SK-N-SH (cell line): ENCODE results near the gene MRPS23. TPM values are rescaled to one million over a fixed set of nuclear protein-coding genes. Genes with fewer than 3 reads are reported as not detected.

Source experiments
- CTCF ChIA-PET: fragments of 300-600, 350-600 bp; formaldehyde crosslinking; extraction: SDS; loops from one replicate; lab custom pipeline; 2021; lab: Yijun Ruan, JAX
- POLR2A ChIA-PET: fragments of 350-600 bp; sonication (Branson Sonifier 250); formaldehyde crosslinking; extraction: SDS; loops from one replicate; lab custom pipeline; 2020; ENCODE audit warnings: antibody characterized with exemption, inconsistent platforms; lab: Yijun Ruan, JAX
- DNase-seq: peaks from one replicate; pipeline ENCODE4 v3.0.0; 2012
- H2AFZ ChIP-seq: fragments of 200-600 bp; sonication (generic); 2 replicates; pipeline ENCODE4 v1.8.1; 2016; ENCODE audit warnings: antibody characterized with exemption, mild to moderate bottlenecking, low read depth
- H3F3A ChIP-seq: fragments of 200-600 bp; sonication (generic); replicated peaks from 2 replicates; pipeline ENCODE3; 2016; ENCODE audit warnings: antibody characterized with exemption, mild to moderate bottlenecking; ENCODE audit not compliant: insufficient read depth
- H3K27ac ChIP-seq, 2 experiments: fragments of 200-500 bp in 1 of 2; fragments of 200-600 bp in 1 of 2; sonication (Bioruptor generic) in 1 of 2; sonication (generic), shearing (Covaris generic) in 1 of 2; 2 replicates each; pipeline versions ENCODE4 v1.5.1 to v1.6.1; 2014 to 2016; ENCODE audit warnings: low read depth in 2 of 2, inconsistent platforms in 1 of 2, low read length in 1 of 2, mild to moderate bottlenecking in 1 of 2, mixed read lengths in 1 of 2
- H3K27me3 ChIP-seq: fragments of 200-600 bp; sonication (generic), shearing (Covaris generic); 2 replicates; pipeline ENCODE4 v1.6.1; 2016; ENCODE audit warnings: mixed run types; ENCODE audit not compliant: insufficient read depth
- H3K36me3 ChIP-seq, 2 experiments: fragments of 200-500 bp in 1 of 2; fragments of 200-600 bp in 1 of 2; sonication (Bioruptor generic) in 1 of 2; sonication (generic) in 1 of 2; replicated peaks in 1 of 2; 2 replicates each; pipeline versions ENCODE3 to v1.5.1; 2014 to 2016; ENCODE audit warnings: low read length in 1 of 2, mild to moderate bottlenecking in 1 of 2; ENCODE audit not compliant: insufficient read depth in 2 of 2, control insufficient read depth in 1 of 2
- H3K4me1 ChIP-seq, 2 experiments: fragments of 200-500 bp in 1 of 2; fragments of 200-600 bp in 1 of 2; sonication (Bioruptor generic) in 1 of 2; sonication (generic), shearing (Covaris generic) in 1 of 2; 2 replicates each; pipeline versions ENCODE4 v1.5.1 to v1.6.1; 2014 to 2016; ENCODE audit warnings: low read depth in 1 of 2, low read length in 1 of 2, mixed run types in 1 of 2; ENCODE audit not compliant: insufficient read depth in 2 of 2, control insufficient read depth in 1 of 2
- H3K4me2 ChIP-seq: fragments of 200-600 bp; sonication (generic), shearing (Covaris generic); 2 replicates; pipeline ENCODE4 v1.6.1; 2017; ENCODE audit warnings: mixed run types
- H3K4me3 ChIP-seq, 2 experiments: fragments of 200-500 bp in 1 of 2; fragments of 200-600 bp in 1 of 2; sonication (Bioruptor generic) in 1 of 2; sonication (generic), shearing (Covaris generic) in 1 of 2; 2 replicates each; pipeline versions ENCODE4 v1.5.1 to v1.8.1; 2014 to 2016; ENCODE audit warnings: low read depth in 2 of 2, inconsistent platforms in 1 of 2, low read length in 1 of 2, mild to moderate bottlenecking in 1 of 2, mixed read lengths in 1 of 2, moderate library complexity in 1 of 2
- H3K79me2 ChIP-seq: fragments of 200-600 bp; sonication (generic); 2 replicates; pipeline ENCODE4 v1.8.1; 2017; ENCODE audit warnings: mild to moderate bottlenecking; ENCODE audit not compliant: insufficient read depth
- H3K9ac ChIP-seq: fragments of 200-600 bp; sonication (generic); 2 replicates; pipeline ENCODE4 v1.6.1; 2017; ENCODE audit warnings: mixed run types
- H3K9me2 ChIP-seq: fragments of 200-600 bp; sonication (generic); 2 replicates; pipeline ENCODE4 v1.6.1; 2017; ENCODE audit warnings: mixed run types
- H3K9me3 ChIP-seq: fragments of 200-600 bp; sonication (generic); 2 replicates; pipeline ENCODE4 v1.6.1; 2017; ENCODE audit warnings: mixed run types, mild to moderate bottlenecking, moderate library complexity
- H4K20me1 ChIP-seq: fragments of 200-600 bp; sonication (generic); 2 replicates; pipeline ENCODE4 v1.6.1; 2017; ENCODE audit warnings: mild to moderate bottlenecking, mixed run types; ENCODE audit not compliant: insufficient read depth
- CHD2 ChIP-seq: fragments of 150-350 bp; IDR thresholded peaks from 2 replicates; pipeline ENCODE4 v1.6.1; 2018; ENCODE audit warnings: low read length; ENCODE audit not compliant: partially characterized antibody
- ELF1 ChIP-seq: IDR thresholded peaks from 2 replicates; pipeline ENCODE4 v1.4.0; 2012
- EP300 ChIP-seq, 2 experiments: IDR thresholded peaks; 2 replicates each; pipeline versions ENCODE4 v1.4.0 to v1.6.1; 2012; ENCODE audit warnings: borderline replicate concordance in 1 of 2, low read depth in 1 of 2, low read length in 1 of 2
- FOXJ3 ChIP-seq: sonication (generic); formaldehyde crosslinking; IDR thresholded peaks from 2 replicates; pipeline ENCODE4 v1.5.1; 2020; ENCODE audit warnings: mild to moderate bottlenecking, missing genetic modification reagents
- FOXM1 ChIP-seq: IDR thresholded peaks from 2 replicates; pipeline ENCODE4 v1.4.0; 2012; ENCODE audit warnings: low read depth, mild to moderate bottlenecking
- GABPA ChIP-seq: IDR thresholded peaks from 2 replicates; pipeline ENCODE4 v1.4.0; 2012; ENCODE audit warnings: low read depth, mild to moderate bottlenecking
- IRF3 ChIP-seq: fragments of 150-350 bp; IDR thresholded peaks from 2 replicates; pipeline ENCODE4 v1.6.1; 2016; ENCODE audit warnings: mild to moderate bottlenecking, low read depth, low read length
- JUND ChIP-seq: IDR thresholded peaks from 2 replicates; pipeline ENCODE4 v1.4.0; 2012
- MEF2A ChIP-seq: IDR thresholded peaks from 2 replicates; pipeline ENCODE4 v1.4.0; 2012; ENCODE audit warnings: low read depth, borderline replicate concordance
- NFIC ChIP-seq: IDR thresholded peaks from 2 replicates; pipeline ENCODE4 v1.4.0; 2012; ENCODE audit warnings: borderline replicate concordance
- POLR2AphosphoS5 ChIP-seq: IDR thresholded peaks from 2 replicates; pipeline ENCODE4 v1.6.1; 2012; ENCODE audit warnings: low read depth, low read length
- RCOR1 ChIP-seq: fragments of 150-350 bp; IDR thresholded peaks from 2 replicates; pipeline ENCODE4 v1.6.1; 2017; ENCODE audit warnings: antibody characterized with exemption, low read length
- RFX5 ChIP-seq: IDR thresholded peaks from 2 replicates; pipeline ENCODE4 v1.6.1; 2012; ENCODE audit warnings: mild to moderate bottlenecking, improper control_type of control experiment, low read length
- RXRA ChIP-seq: IDR thresholded peaks from 2 replicates; pipeline ENCODE4 v1.4.0; 2012; ENCODE audit warnings: low read depth, mild to moderate bottlenecking, borderline replicate concordance
- SIN3A ChIP-seq: IDR thresholded peaks from 2 replicates; pipeline ENCODE4 v1.6.1; 2012; ENCODE audit warnings: low read depth, mild to moderate bottlenecking, low read length, moderate library complexity, borderline replicate concordance
- TAF1 ChIP-seq: IDR thresholded peaks from 2 replicates; pipeline ENCODE4 v1.6.1; 2012; ENCODE audit warnings: low read depth, mild to moderate bottlenecking, low read length, moderate library complexity, borderline replicate concordance
- TCF12 ChIP-seq: IDR thresholded peaks from 2 replicates; pipeline ENCODE4 v1.4.0; 2012
- TEAD4 ChIP-seq: IDR thresholded peaks from 2 replicates; pipeline ENCODE4 v1.4.0; 2012; ENCODE audit warnings: mild to moderate bottlenecking, borderline replicate concordance; ENCODE audit not compliant: insufficient read depth
- USF1 ChIP-seq: IDR thresholded peaks from 2 replicates; pipeline ENCODE4 v1.4.0; 2012; ENCODE audit warnings: low read depth, borderline replicate concordance
- WGBS: methylation state at CpG from one replicate; pipeline ENCODE4 v1.1.6; 2017; ENCODE audit warnings: low lambda C conversion rate; 5-methylcytosine and 5-hydroxymethylcytosine counted together
- polyA plus RNA-seq, 3 experiments: library from polyadenylated mRNA; depleted of rRNA; stranded (reverse); fragments of >200 nt; gene quantifications; 2 replicates each; pipeline ENCODE4 v1.2.3, GENCODE V29; 2012

The MRPS23 gene
- polyA plus RNA-seq, 1 of the 3 experiments (the other 2 are of a cell fraction) = 105 TPM

GRCh38 chr17:57886020-57886419, 36.2 kb upstream of the MRPS23 start:
- H3K4me1 ChIP-seq = peaks cover 32 to 37% of the 10 kb centered on the region in 2 experiments
- peaks cover 75% of the 10 kb centered on the region for H3K79me2 ChIP-seq
- H3K4me3 ChIP-seq = no peak overlapping the region
- no peak overlapping the region for H2AFZ ChIP-seq
- H3K9ac ChIP-seq = no peak overlapping the region
- WGBS = 93% methylated on average over 4 of the region's 4 CpGs
- no peak overlapping the region for H3K27ac ChIP-seq
- DNase-seq = no peak
- H3K36me3 ChIP-seq = peaks cover 12 to 13% of the 10 kb centered on the region in 2 experiments
- H3K9me3 ChIP-seq = no peaks in the 10 kb centered on the region
- no peak for TF ChIP-seq CHD2
- H3F3A ChIP-seq = peaks cover 23% of the 10 kb centered on the region
- CTCF ChIA-PET = interaction anchor here (1.0 to 2.1 kb wide), 5 partner anchors 13 to 116 kb away, joined by 3 to 5 read pairs (median 4); no protein-coding TSS in a partner anchor
- no peaks in the 10 kb centered on the region for H4K20me1 ChIP-seq
- H3K9me2 ChIP-seq = no peaks in the 10 kb centered on the region
- H3K27me3 ChIP-seq = no peaks in the 10 kb centered on the region
- H3K4me2 ChIP-seq = no peak overlapping the region
- POLR2A ChIA-PET = no interaction called here

GRCh38 chr17:57885148-57885915, 35.5 kb upstream of the MRPS23 start:
- Histone ChIP-seq H3K9me2 (no peaks in the 10 kb centered on the region), H3K27me3 (no peaks in the 10 kb centered on the region), H3K36me3 (peaks cover 12 to 13% of the 10 kb centered on the region in 2 experiments), H3K79me2 (peaks cover 71% of the 10 kb centered on the region), H3F3A (peaks cover 24% of the 10 kb centered on the region), H3K9ac (no peak overlapping the region), H3K9me3 (no peaks in the 10 kb centered on the region), H2AFZ (no peak overlapping the region), H4K20me1 (no peaks in the 10 kb centered on the region), H3K4me1 (peaks cover 27 to 35% of the 10 kb centered on the region in 2 experiments), H3K4me3 (no peak overlapping the region)
- 96% methylated on average over 66 of the region's 67 CpGs for WGBS
- CTCF ChIA-PET = interaction anchor here (1.0 to 2.1 kb wide), 5 partner anchors 14 to 117 kb away, joined by 3 to 5 read pairs (median 4); no protein-coding TSS in a partner anchor
- POLR2A ChIA-PET = no interaction called here
- no peak for DNase-seq
- TF ChIP-seq FOXJ3 (no peak), FOXM1 (no peak), TEAD4 (no peak), POLR2AphosphoS5 (no peak)
- TF ChIP-seq, all 33 proteins: peak for 0
- H3K27ac ChIP-seq = no peak overlapping the region
- H3K4me2 ChIP-seq = no peak overlapping the region

- H2AFZ ChIP-seq = no peak overlapping the region
- H3K27ac ChIP-seq = peak overlapping the region; percentile 77 to 100
- peak overlapping the region; percentile 31; the same call in 1 of the 2 replicates for H3K9ac ChIP-seq
- no peaks in the 10 kb centered on the region for H3K9me3 ChIP-seq
- peaks cover 36% of the 10 kb centered on the region for H3F3A ChIP-seq
- H3K4me2 ChIP-seq = peak overlapping the region; percentile 53
- no peaks in the 10 kb centered on the region for H3K27me3 ChIP-seq
- DNase-seq = no peak
- POLR2A ChIA-PET = no interaction called here
- no peaks in the 10 kb centered on the region for H4K20me1 ChIP-seq
- CTCF ChIA-PET = interaction anchor here (1.3 to 7.3 kb wide), 5 partner anchors 11 to 117 kb away, joined by 4 to 57 read pairs (median 9); no protein-coding TSS in a partner anchor
- H3K4me1 ChIP-seq = peaks cover 16 to 41% of the 10 kb centered on the region in 2 experiments
- WGBS = 58% methylated on average over 5 of the region's 9 CpGs
- peaks cover 44% of the 10 kb centered on the region for H3K79me2 ChIP-seq
- peaks cover 12 to 20% of the 10 kb centered on the region in 2 experiments for H3K36me3 ChIP-seq
- no peak overlapping the region for H3K4me3 ChIP-seq
- H3K9me2 ChIP-seq = no peaks in the 10 kb centered on the region
- TF ChIP-seq USF1 = no peak
- no peak for TF ChIP-seq TAF1
- no peak for TF ChIP-seq EP300 (IDR thresholded peaks at IDR 0.05; ENCODE audit: borderline replicate concordance in 1 of 2, low read depth in 1 of 2, low read length in 1 of 2)
- TF ChIP-seq SIN3A = no peak
- TF ChIP-seq JUND = no peak
- TF ChIP-seq MEF2A = no peak
- no peak for TF ChIP-seq RXRA
- no peak for TF ChIP-seq RFX5
- peak; percentile 21; the same call in 1 of the 2 replicates for TF ChIP-seq TCF12
- 0 out of 2 replicates have a peak, but pooled peaks have one; percentile 11 for TF ChIP-seq NFIC
- no peak for TF ChIP-seq IRF3
- TF ChIP-seq GABPA = no peak
- TF ChIP-seq RCOR1 = no peak
- no peak for TF ChIP-seq POLR2AphosphoS5
- no peak for TF ChIP-seq ELF1
Measured at GRCh38 chr17:57881783-57882351, 32.0 kb upstream of the MRPS23 start.
